GM19043 (cell line): ENCODE data around the gene NRG4.
A peak's percentile ranks its signal among the peaks of the same experiment; 100 is the strongest.
"Not testable (repeated sequence)": the region's sequence is repeated elsewhere in the genome, so short reads cannot be mapped to it uniquely, and the experiment has no call there.

Source experiments
- ATAC-seq: cut with Tn5 transposase; IDR thresholded peaks from one replicate; pipeline ENCODE4 v1.9.1; 2021; ENCODE audit warnings: low read depth; ENCODE audit not compliant: unreplicated experiment

The NRG4 gene, protein sequence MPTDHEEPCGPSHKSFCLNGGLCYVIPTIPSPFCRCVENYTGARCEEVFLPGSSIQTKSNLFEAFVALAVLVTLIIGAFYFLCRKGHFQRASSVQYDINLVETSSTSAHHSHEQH

DNA sequence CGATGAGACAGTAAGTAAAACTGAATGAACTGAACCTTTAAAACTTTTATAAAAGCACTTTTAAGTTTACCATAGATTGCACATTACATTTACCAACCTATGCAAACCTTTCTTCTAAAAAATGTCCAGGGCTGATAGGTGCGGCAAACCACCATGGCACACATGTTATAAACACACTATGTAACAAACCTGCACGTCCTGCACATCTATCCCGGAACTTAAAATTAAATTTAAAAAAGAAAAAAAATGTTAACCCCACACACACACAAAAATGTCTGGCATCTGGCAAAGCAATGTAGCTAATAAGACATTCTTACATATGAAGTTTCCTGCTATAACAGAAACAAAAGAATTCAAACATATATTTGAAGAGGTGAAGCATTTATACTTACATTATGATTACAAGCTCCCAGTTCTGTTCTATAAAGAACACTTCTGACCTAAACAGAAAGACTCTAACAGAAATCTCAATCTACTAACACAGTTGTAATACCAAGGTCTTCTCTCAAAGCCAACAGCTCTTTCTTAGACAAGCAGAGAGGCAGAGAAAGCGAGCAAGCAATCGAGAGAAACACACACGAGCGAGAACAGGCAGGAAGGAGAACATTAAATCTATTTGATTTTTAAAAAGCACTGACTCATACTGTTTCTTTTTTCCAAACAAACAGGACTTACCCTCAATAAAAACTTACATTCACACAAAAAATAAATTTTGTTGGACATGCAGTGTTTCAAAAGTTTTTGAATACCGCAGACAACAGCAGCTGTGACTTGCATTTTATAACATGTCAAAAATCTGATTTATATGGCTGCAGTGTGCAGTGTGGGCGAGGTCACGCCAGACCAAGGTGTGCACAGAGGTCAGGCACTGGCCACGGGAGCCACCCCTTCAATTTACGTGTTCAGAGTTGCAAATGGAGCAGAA is at the start of gene NRG4:
NRG4 (minus strand) TSS at position 798 of the 925 bp plus-strand sequence. CDS start 1,194 bp downstream, outside the sequence.
- no peak for ATAC-seq

DNA sequence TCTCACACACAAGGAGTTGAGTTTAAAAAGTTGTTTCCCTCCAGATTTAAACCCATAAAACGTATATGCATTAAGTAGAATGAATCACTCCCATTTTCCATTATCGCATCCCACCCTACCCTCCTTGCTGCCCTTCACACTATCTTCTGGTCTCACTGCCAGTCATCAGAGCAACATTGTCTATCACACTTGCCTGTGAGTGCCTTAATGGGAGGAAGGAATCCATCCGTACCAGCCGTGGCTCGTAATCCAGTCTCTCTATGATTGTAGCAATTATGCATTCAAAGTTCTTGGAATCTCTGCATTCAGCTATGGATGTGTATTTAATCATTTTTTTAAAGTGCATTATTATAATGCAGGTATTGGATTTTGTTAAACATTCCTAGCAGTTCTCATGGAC is 49.5 kb upstream of the NRG4 start:
- no peak for ATAC-seq

DNA sequence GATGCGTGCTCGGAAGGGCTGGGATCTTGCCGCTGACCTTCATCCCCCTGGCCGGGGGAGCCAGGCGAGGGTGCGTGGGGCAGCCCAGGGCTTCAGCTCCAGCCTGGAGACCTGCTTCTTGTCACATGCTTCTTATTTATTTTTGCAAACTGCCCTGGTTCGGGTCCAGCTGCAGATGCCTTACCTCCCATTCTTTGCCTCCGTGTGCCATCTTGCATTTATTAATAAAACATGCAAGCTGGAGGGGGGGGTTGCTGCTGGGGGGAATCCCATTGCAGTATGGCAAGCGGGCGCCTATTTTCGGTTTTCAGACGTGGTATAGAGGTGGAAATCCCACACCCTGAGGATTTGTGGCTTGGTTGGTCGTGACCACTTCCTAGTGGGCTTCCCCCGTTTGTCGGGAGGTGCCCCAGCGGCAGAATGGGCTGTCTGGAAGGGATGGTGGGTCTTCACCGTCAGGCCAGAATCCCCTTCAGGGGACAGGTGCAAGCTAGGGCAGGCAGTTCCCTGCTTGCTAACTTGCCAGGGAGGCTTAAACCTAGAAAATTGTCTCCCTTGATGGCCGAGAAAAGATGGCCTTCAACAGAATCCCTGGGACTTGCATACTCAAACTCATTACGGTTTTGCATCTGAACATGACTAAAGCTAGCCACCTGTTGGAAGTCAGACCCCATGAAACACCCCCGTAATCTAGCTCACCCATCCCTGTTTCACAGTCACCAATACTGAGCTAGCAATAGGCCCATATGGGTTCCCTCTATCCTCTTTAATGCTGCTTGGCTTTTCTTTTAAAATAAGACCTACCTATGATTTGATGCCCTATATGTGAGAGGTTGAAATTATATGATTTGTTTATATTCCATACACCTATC is 48.1 kb upstream of the NRG4 start:
- no peak for ATAC-seq

DNA sequence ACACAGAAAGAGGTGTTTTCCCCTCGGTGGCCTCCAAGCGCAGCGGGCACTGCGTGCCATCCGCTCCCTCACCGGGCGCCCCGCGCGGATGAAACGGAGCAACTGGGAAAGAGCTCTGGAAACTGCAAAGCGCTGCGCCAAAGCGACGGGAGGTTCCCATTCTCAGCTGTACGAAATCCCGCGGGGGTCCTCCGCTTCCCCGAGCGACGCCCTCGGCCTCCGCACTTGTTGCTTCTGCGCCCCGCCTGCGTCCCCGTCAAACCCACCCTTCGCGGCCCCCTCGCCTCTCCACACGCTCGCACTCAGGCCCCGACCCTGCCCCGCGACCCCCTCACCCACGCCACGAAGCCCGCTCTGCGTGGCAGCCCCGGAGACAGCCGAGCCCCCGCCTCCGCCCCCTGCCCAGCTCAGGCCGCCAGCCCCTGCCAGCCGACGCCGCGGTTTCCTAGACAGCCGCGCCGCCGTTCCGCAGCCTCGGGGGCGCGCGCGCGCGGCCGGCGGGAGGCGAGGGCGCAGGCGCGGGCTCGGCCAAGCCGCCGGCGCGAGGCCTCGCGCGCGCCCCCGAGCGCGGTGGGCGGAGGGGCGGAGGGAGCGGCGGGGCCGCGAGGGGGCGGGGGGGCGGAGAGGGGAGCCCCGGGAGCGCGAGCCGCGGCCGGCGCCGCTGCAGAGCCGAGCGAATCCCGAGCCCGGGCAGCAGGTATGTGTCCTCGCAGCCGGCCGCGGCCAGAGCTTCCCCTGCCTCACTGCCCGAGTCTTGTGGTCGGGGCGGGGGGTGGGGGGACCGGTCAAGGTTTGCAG is 47.3 kb upstream of the NRG4 start, which contains the start of gene TMEM266:
TMEM266 (plus strand) TSS at position 666 of the 798 bp plus-strand sequence. CDS start 74,279 bp downstream, outside the sequence.
- no peak for ATAC-seq

DNA sequence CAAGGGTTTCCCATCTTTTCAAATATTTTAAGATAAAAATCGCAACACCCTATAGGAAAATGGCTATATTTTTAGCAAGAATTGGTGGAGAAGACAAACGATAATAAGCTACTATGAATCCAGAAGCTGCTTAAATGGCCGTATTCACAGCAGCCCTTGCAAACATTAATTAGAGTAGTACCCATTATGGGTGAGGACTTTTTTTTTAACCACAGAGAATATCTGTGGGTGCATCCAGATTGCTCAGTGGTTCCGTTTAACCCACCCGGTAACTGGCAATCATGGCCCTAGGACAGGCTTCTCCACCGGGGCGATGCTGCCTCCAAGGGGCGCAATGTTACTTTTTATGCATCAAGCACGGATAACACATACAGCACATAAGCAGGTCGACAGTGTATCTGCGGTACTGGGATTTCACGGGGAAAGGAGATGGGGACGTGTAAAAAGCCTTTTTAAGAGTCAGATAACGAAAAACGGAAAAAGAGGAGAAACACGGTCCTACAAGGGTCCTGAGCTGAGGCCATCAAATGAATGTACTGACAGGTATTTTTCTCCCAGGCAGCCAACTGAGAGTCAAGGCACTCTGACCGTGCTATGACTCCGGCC is 46.6 kb upstream of the NRG4 start:
- no peak for ATAC-seq

DNA sequence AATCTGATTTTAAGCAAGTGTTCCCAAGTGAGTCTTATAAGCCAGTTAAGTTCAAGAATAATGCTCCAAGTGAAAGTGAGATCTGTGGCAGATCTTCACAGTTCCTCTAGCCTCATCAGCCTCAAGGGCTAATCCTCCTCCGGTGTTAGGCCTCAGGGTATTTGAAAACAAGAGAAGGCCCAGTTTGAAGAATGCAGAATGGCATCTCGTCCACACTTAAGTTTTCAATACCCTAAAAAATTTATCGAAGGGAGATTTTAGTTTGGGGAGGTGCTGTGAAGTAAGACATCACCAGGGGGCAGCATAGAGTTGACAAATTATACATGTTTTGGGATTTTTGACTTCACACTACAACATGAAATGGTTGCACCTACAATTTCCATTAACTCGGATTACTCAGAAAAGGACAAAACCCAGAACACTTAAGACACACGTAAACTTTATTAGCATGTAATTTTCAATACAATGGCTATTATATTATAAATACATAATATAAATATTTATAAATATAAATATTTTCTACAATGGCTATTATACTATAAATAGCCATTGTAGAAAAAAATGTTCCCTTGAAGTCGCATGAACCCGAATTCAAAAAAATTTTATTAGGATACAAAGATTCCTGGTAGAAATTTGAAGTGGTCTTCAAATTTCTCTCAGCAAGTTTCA is 45.2 kb upstream of the NRG4 start:
- ATAC-seq, result peak; percentile 27

DNA sequence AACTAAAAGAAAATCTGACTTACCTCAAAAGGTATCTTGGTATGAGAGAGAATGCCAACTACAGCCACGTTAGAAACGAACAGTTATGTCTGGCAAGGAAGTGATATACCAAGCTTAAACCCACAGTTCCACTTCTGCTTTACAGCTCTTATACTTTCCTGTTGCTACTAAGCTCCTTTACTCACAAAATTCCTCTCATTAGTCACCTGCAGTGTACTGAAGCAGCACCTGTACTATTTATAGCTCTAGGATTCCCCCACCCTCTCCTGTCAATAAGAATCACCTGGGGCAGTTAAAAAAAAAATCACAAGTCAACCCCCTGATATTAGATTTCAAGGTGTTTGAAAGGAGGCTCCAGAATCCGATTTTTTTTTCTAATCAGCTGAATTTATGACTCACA is 44.7 kb upstream of the NRG4 start:
- ATAC-seq, result peak; percentile 55

DNA sequence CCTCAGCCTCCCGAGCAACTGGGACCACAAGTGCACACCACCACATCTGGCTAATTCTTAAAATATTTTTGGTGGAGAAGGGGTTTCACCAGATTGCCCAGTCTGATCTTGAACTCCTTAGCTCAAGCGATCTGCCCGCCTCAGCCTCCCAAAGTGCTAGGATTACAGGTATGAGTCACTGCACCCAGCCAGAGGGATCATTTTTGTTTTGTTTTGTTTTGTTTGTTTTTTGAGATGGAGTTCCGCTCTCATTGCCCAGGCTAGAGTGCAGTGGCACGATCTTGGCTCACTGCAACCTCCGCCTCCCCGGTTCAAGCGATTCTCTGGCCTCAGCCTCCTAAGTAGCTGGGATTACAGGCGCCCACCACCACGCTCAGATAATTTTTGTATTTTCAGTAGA is 42.0 kb upstream of the NRG4 start:
- not testable (repeated sequence) for ATAC-seq

DNA sequence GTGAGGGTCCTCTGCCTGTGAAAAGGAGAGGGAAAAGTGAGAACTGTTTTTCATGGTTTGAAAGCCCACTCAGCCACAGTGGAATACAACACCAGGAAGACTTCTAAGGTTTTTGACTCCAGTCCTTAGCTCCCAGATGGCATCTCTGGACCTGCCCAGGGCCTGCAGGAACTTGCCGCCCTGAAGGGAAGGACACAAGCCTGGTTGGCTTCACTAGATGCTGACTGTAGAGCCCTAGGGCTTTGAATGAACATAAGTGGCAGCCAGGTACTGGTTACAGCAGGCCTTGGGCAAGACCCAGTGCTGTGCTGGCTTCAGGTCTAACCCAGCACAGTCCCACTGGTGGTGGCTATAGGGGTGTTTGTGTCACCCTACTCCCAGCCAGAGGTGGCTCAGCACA is 26.3 kb upstream of the NRG4 start:
- no peak for ATAC-seq

DNA sequence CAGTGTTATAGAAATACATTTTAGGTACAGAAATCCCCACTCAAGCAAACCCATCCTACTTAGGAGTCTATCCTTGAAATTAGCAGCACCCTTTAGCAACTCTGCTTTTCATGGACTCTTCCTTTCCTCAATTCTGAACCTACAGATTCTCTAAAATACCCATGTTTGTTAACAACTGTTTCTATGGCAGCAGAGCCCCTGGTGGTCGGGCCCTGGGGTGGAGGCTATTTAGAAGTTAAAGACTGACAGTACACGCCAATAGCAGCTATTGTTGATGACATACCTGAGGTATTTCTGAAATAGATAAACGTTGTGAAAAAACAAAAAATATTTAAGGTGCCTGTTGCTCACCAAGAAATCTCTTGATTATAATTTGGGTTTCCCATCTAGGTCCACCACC is 23.4 kb upstream of the NRG4 start:
- ATAC-seq, result no peak

DNA sequence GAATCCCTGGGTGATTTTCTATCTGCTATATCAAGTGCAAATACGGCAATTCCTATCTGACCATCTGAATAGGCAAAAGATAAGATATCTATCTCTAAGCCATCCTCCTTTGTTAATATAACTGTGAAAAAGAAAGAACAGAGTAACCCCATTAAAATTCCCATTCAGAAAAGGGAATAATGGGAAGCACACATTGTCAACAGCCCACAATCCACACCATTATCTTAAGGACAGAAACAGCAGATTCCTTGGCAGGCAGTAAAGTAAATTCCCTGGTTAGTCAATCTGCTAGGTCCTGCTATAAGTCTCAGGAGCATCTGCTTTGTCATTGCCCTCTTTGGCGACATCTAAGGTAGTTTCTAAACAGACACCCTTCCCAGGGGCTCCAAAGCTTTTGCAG is 21.9 kb upstream of the NRG4 start:
- no peak for ATAC-seq

DNA sequence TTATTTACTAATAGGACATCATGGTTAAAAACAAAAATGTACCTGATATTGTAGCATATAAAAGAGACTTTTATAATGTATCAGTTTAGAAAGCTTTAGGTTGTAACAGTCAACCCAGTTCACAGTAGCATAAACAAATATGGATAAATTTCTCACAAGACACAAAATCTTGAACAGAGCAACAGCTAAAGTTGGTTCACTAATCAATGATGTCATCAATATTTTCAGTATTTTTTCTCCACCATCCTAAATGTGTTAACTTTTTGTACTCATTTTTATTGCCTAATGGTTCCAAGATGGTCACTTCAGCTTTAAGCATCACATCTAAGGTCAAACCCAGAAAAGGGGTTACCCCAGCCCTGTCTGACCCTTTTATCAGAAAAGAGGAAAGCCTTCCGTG is 21.2 kb upstream of the NRG4 start:
- ATAC-seq, result no peak

DNA sequence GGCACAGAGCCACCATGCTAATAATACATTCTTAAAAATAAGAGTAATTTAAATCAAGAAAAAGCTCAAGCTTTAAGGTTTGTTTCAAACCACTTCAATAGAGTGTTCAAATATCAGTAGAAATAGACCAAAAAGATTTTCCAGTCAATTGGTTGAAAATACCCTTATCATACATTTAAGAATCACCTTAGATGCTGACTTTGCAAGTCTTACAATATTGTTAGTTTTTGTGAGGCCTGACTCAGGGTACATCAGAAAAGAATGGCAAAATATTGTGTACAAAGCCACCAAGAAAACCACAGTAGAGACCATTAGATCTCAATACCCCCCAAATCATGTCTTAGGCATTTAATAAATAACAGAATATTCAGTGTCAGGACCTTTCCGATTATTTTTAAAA is 19.8 kb upstream of the NRG4 start:
- ATAC-seq, result no peak

DNA sequence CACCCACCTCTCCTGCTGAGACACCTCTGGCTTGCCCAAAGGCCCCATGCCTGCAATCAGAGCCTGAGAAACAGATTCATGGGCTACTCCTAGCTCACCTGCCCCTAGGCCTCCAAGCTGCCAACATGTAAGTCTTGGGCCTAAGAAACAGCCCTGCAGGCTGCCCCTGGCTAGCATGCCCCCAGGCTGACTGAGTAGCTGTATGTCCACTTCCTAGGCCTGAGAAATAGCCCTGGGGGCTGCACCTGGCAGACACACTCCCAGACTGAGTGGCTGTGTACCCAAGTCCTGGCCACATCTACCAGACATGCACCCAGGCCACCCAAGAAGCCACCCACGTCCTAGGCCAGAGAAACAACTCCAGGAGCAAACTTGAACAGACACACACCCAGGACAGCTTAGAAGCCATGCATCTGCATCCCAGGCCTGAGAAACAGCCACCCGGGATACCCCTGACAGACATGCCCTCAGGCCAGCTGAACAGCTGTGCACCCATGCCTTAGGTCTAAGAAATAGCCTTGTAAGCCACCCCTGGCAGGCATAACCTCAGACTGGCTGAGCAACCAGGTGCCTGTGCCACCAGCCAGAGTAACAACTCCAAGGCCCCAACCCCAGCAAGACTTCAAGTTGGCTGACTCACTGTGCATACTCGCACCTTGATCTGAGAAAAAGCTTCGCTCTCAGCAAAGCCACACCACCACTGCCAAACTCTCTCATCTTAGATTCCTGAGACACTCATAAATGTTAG is 12.0 kb upstream of the NRG4 start:
- ATAC-seq, result no peak

DNA sequence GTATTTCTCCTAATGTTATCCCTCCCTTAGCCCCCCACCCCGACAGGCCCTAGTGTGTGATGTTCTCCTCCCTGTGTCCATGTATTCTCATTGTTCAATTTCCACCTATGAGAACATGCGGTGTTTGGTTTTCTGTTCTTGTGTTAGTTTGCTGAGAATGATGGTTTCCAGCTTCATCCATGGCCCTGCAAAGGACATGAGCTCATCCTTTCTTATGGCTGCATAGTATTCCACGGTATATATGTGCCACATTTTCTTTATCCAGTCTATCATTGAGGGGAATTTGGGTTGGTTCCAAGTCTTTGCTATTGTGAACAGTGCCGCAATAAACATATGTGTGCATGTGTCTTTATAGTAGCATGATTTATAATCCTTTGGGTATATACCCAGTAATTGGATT is 1.2 kb upstream of the NRG4 start:
- ATAC-seq, result not testable (repeated sequence)

DNA sequence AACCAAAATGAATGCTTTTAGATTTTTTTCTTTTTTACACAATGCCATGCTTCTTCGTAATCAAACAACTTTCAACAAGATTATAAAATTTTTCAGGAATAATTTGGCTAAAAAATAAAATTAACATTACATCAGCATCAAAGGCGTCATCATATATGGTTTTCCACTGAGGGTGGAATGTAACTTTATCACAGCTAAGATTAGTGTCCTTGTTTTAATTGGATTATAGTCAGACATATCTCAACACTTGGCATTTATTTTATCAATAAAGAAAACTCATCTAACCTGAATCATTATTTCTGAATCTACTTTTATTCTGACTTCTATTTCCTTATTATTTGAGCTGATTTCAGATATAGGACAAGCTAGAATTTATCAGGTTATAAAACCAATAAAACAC is 1.6 kb downstream of the NRG4 start:
- ATAC-seq, result no peak

DNA sequence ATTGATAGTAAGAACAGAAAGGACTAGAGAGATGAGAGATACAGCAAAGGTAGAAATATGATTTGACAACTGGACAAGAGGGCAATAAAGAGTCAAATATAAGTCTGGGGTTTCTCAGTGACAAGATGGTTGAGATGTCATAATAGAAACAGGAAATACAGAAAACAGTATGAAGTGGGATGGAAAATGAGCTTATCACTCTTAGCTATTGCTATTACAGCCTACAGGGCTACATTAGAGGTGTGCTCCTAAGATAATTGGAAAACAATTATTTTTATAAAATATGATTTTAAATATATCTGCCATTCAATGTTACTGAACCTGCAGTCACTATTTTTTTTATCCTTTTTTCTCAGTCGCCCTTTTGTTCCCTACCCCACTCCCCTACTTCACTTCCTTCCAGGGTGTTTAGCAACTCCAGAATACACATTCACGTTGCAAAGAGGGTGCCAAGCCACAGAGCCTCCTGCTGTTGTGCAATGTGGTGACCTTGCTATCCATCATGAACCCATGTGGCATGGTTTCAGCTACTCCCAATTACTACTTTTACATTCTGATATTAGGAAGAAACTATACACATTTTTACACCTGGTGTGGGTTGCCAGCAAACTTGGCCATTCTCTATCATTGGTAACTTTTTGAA is 6.0 kb downstream of the NRG4 start:
- ATAC-seq, result no peak

DNA sequence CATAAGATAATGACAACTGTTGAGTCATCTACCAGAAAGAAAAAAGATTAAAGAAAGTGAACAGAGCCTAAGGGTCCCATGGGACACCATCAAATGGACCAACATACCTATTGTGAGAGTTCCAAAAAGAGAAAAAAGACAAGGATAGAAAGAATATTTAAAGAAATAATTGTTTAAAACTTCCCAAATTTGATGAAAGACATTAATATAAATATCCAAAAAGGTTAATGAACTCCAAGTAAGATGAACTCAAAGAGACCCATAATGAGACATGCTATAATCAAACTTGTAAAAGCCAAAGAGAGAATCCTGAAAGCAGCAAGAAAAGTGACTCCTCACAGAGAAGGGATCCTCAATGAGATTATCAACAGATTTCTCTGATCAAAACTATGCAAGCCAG is 8.9 kb downstream of the NRG4 start:
- no peak for ATAC-seq
